Body of pancreas (tissue), 4 donors: Measurements from ENCODE around the gene METAP1D.

Source experiments
- POLR2A ChIP-seq, 3 donors: fragments of 450-650 bp; IDR thresholded peaks; one replicate each; pipeline ENCODE4 v1.6.1; 2016; ENCODE audit warnings: antibody characterized with exemption in 3 of 3, mild to moderate bottlenecking in 2 of 3
- TF ChIP-seq, protein P1 (sequence below), 7 experiments: fragments of 450-650 bp in 4 of 7; fragments of 200-600 bp in 3 of 7; sonication (generic) in 3 of 7; IDR thresholded peaks; one replicate each; pipeline ENCODE4 v1.5.1; 2016 to 2019; ENCODE audit warnings: antibody characterized with exemption in 7 of 7

DNA sequence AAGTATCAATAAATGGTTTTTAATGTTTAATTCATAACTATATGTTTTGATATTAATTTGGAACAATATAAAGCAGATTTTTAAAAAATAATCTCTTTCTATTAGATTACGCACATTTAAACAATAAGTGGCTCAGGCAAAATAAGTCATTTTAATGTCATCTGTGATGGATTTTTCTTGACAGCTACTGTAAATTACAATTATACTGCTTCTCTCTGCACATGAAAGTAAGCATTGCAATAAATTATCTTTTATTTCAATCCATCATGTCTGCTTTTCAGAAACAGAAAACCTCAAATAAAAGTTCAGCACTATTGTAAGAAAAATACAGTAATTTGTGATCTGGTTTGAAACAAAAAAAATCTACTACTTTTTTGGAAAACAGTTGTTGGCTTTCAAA, 74.5 kb downstream of the METAP1D start:
- TF ChIP-seq, protein P1, sequence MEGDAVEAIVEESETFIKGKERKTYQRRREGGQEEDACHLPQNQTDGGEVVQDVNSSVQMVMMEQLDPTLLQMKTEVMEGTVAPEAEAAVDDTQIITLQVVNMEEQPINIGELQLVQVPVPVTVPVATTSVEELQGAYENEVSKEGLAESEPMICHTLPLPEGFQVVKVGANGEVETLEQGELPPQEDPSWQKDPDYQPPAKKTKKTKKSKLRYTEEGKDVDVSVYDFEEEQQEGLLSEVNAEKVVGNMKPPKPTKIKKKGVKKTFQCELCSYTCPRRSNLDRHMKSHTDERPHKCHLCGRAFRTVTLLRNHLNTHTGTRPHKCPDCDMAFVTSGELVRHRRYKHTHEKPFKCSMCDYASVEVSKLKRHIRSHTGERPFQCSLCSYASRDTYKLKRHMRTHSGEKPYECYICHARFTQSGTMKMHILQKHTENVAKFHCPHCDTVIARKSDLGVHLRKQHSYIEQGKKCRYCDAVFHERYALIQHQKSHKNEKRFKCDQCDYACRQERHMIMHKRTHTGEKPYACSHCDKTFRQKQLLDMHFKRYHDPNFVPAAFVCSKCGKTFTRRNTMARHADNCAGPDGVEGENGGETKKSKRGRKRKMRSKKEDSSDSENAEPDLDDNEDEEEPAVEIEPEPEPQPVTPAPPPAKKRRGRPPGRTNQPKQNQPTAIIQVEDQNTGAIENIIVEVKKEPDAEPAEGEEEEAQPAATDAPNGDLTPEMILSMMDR (IDR thresholded peaks at IDR 0.05): no peak
- no peak for TF ChIP-seq POLR2A (IDR thresholded peaks at IDR 0.05)
